ENCODE data around the gene TRPM3. TPM values are rescaled to one million over a fixed set of nuclear protein-coding genes. Genes with fewer than 3 reads are reported as not detected.
A peak's percentile ranks its signal among the peaks of the same experiment; 100 is the strongest.

The TRPM3 gene
- total RNA-seq, 1 donor from 2014 or later: 0.22 TPM

DNA sequence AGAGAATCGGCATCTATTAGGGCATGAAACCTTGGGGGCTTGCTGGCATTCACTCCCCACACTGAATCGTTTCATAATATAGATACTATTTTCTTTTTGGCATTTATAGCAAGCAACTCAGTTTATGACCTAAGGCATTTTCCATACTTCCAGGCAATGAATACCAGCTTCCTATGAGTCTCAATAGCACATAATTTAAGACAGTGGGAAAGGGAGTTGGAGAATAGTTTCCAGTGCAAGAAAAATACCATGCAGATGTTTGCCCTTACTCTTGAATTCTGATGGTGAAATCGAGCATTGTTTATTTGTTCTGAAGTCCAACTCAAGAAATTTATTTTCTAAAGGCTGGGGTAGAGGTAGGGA lies 531.1 kb downstream of the TRPM3 start:
- no peaks in the 10 kb centered on the region for H3K9me3 ChIP-seq (replicated peaks)
- peak overlapping the region; percentile 88 for H3K27ac ChIP-seq (replicated peaks)
- no peak overlapping the region for H3K4me3 ChIP-seq
- DNase-seq: no peak
- intact Hi-C loops (cut with micrococcal nuclease): no loop called here
- TF ChIP-seq CTCF (IDR thresholded peaks at IDR 0.05; ENCODE audit: borderline replicate concordance): no peak
- no peaks in the 10 kb centered on the region for H3K36me3 ChIP-seq
- peaks cover 64% of the 10 kb centered on the region for H3K4me1 ChIP-seq
- H3K27me3 ChIP-seq (ENCODE audit: low read depth): no peaks in the 10 kb centered on the region

DNA sequence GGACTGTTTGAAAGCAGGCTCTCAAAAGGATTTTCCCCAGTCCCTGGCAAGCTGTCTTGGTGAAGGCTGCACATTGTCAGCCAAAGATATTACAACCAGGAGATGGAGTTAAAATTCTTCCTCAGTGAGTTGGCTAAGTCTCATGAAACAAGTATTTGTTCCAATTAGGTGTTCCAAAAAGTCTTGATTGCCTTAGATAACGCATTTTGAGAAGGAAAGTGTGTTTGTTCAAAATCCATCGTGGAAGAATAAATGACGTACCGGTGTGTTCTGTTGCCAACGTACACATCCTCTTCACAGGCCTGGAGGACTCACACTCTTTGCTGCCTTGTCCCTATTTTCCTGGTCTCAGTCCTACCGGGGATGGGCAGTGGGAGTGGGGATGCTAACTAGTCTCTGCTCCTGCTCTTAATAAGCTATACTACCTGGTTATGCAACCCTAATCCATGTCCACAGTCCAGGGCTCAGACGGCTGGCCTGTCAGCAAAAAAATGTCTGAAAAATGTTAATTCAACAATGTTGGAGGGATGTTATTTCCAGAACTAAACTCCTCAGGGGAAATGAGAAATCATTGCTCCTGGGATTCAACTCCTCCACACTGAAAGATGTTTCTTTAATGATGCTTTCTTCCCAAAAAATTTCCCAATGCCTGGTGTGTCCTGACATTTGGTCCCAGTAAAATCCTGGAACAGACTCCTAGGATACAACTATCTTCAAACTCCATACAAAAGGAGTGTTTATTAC lies 531.7 kb downstream of the TRPM3 start:
- peak; percentile 52 for DNase-seq
- intact Hi-C loops (cut with micrococcal nuclease): no loop called here

DNA sequence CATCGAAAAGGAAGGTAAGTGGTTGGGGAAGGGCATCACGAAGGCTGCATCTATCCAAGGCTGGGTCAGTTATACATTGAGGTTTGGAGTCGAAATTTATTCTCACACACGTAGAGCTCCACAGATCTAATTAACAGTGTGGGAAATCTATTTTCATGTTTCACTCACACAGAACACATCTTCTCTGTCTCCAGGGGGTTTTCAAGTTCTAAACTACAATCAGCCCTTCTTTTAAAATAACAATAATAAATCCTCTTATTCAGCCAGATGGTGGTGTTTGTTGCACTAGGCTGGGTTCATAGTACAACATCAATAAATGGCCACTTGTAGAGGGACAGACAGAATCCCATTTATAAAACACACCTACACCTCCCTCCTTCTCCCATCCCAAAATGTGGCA lies 532.4 kb downstream of the TRPM3 start:
- Histone ChIP-seq H3K4me3 (no peak overlapping the region), H3K27ac (replicated peaks) (peak overlapping the region; percentile 88), H3K9me3 (replicated peaks) (no peaks in the 10 kb centered on the region), H3K4me1 (peaks cover 63% of the 10 kb centered on the region), H3K27me3 (ENCODE audit: low read depth) (no peaks in the 10 kb centered on the region), H3K36me3 (no peaks in the 10 kb centered on the region)
- TF ChIP-seq CTCF (IDR thresholded peaks at IDR 0.05; ENCODE audit: borderline replicate concordance): no peak
- intact Hi-C loops (cut with micrococcal nuclease): no loop called here
- no peak for DNase-seq

More for the DNA sequence above, 531.7 kb downstream of the TRPM3 start:
- Histone ChIP-seq H3K36me3 (no peaks in the 10 kb centered on the region), H3K27me3 (ENCODE audit: low read depth) (no peaks in the 10 kb centered on the region), H3K9me3 (replicated peaks) (no peaks in the 10 kb centered on the region), H3K27ac (replicated peaks) (peak overlapping the region; percentile 88), H3K4me1 (peaks cover 65% of the 10 kb centered on the region), H3K4me3 (no peak overlapping the region)
- no peak for TF ChIP-seq CTCF (IDR thresholded peaks at IDR 0.05; ENCODE audit: borderline replicate concordance)

DNA sequence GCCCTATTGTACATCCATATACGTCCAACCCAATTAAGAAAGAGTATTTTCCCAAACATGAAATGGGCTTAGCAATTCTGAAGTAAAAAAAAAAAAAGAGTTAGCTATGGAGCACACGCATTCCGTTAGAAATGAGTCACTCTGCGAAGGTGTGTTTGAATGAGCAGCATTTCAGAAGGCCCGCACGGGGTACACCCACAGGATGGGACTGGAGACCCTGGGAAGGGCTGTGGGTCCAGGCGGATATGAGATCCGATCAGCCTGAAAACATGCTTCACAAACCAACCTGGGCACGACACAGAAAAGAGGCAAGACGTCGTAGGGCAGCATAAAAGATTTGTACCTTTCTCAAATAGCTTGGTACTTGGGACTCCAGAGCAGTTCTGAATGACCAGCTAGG lies 533.0 kb downstream of the TRPM3 start:
- peaks cover 63% of the 10 kb centered on the region for H3K4me1 ChIP-seq
- no peak for TF ChIP-seq CTCF (IDR thresholded peaks at IDR 0.05; ENCODE audit: borderline replicate concordance)
- intact Hi-C loops (cut with micrococcal nuclease): no loop called here
- peak overlapping the region; percentile 88 for H3K27ac ChIP-seq (replicated peaks)
- H3K9me3 ChIP-seq (replicated peaks): no peaks in the 10 kb centered on the region
- no peaks in the 10 kb centered on the region for H3K36me3 ChIP-seq
- no peak overlapping the region for H3K4me3 ChIP-seq
- no peak for DNase-seq
- no peaks in the 10 kb centered on the region for H3K27me3 ChIP-seq (ENCODE audit: low read depth)

DNA sequence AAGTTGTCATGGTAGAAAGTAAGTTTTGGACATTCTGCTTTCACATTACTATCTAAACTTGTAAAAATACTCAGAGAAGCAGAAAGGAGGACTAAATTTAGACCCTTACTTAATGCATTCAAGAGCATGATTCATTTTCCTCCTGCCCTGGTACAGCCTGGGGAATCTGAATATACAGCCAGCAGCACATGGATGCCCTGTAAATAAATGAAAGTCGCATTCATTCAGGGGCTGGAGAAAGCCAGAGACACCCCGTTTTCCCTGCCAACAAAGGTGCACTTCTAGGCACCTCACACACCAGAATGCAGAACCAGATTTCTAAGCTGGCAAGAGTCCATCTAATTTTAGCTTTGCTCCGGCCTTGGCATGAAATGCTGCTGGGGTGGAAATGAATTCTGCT lies 534.2 kb downstream of the TRPM3 start:
- no peaks in the 10 kb centered on the region for H3K9me3 ChIP-seq (replicated peaks)
- peaks cover 63% of the 10 kb centered on the region for H3K4me1 ChIP-seq
- no peak for TF ChIP-seq CTCF (IDR thresholded peaks at IDR 0.05; ENCODE audit: borderline replicate concordance)
- H3K4me3 ChIP-seq: peak overlapping the region; percentile 8
- intact Hi-C loops (cut with micrococcal nuclease): no loop called here
- H3K27me3 ChIP-seq (ENCODE audit: low read depth): no peaks in the 10 kb centered on the region
- H3K36me3 ChIP-seq: no peaks in the 10 kb centered on the region
- peak overlapping the region; percentile 88 for H3K27ac ChIP-seq (replicated peaks)
- no peak for DNase-seq

Measured in left ventricle myocardium inferior (tissue), 1 donor.